Parathyroid adenoma (tissue), 2 donors: ENCODE results near the gene NAV3.

Experiments used
- H2AFZ ChIP-seq: fragments of 300-600 bp; sonication (generic); one replicate; pipeline ENCODE4 v1.7.0; 2017; ENCODE audit warnings: antibody characterized with exemption, mild to moderate bottlenecking
- H3K27ac ChIP-seq: fragments of 300-600 bp; sonication (generic); one replicate; pipeline ENCODE4 v1.7.0; 2017
- H3K27me3 ChIP-seq: fragments of 300-600 bp; sonication (generic); one replicate; pipeline ENCODE4 v1.7.0; 2017; ENCODE audit warnings: low read length; ENCODE audit not compliant: control insufficient read depth, insufficient read depth
- H3K36me3 ChIP-seq: fragments of 300-600 bp; sonication (generic); one replicate; pipeline ENCODE4 v1.7.0; 2017; ENCODE audit warnings: low read length; ENCODE audit not compliant: control insufficient read depth, insufficient read depth
- H3K4me1 ChIP-seq: fragments of 300-600 bp; sonication (generic); one replicate; pipeline ENCODE4 v1.7.0; 2017; ENCODE audit warnings: control low read depth
- H3K4me2 ChIP-seq: fragments of 300-600 bp; sonication (generic); one replicate; pipeline ENCODE4 v1.7.0; 2017; ENCODE audit warnings: low read length
- H3K4me3 ChIP-seq: fragments of 300-600 bp; sonication (generic); one replicate; pipeline ENCODE4 v1.7.0; 2017; ENCODE audit warnings: low read depth, low read length
- H3K79me2 ChIP-seq: fragments of 300-600 bp; sonication (generic); one replicate; pipeline ENCODE4 v1.7.0; 2017; ENCODE audit warnings: control low read depth
- H3K9ac ChIP-seq: fragments of 300-600 bp; sonication (generic); one replicate; pipeline ENCODE4 v1.7.0; 2017; ENCODE audit warnings: mild to moderate bottlenecking
- H3K9me3 ChIP-seq: fragments of 300-600 bp; sonication (generic); one replicate; pipeline ENCODE4 v1.7.0; 2017; ENCODE audit warnings: low read length; ENCODE audit not compliant: control insufficient read depth
- CTCF ChIP-seq: fragments of 300-600 bp; sonication (generic); IDR thresholded peaks from one replicate; pipeline ENCODE4 v1.7.0; 2017; ENCODE audit warnings: antibody characterized with exemption, mild to moderate bottlenecking
- donor health status: primary hyperparathyroidism.

The NAV3 gene

GRCh38 chr12:77940011-77940423 lies 109.3 kb downstream of the NAV3 start:
- Histone ChIP-seq H3K36me3 (no peaks in the 10 kb centered on the region), H3K4me3 (no peak overlapping the region), H3K9me3 (no peaks in the 10 kb centered on the region), H3K79me2 (no peaks in the 10 kb centered on the region), H3K27me3 (no peaks in the 10 kb centered on the region), H3K4me2 (no peak overlapping the region), H3K9ac (no peak overlapping the region), H3K27ac (peak overlapping the region; percentile 31), H2AFZ (peak overlapping the region; percentile 42), H3K4me1 (peaks cover 21% of the 10 kb centered on the region)
- TF ChIP-seq CTCF: no peak

- H3K79me2 ChIP-seq: no peaks in the 10 kb centered on the region
- no peaks in the 10 kb centered on the region for H3K27me3 ChIP-seq
- H3K4me3 ChIP-seq: no peak overlapping the region
- TF ChIP-seq CTCF: no peak
- peaks cover 21% of the 10 kb centered on the region for H3K4me1 ChIP-seq
- H3K9ac ChIP-seq: no peak overlapping the region
- no peaks in the 10 kb centered on the region for H3K9me3 ChIP-seq
- H3K36me3 ChIP-seq: no peaks in the 10 kb centered on the region
- H3K4me2 ChIP-seq: no peak overlapping the region
- H2AFZ ChIP-seq: peak overlapping the region; percentile 42
- peak overlapping the region; percentile 31 for H3K27ac ChIP-seq
Measured at GRCh38 chr12:77940567-77940966, 109.9 kb downstream of the NAV3 start.

- Histone ChIP-seq H3K9me3 (no peaks in the 10 kb centered on the region), H3K27me3 (no peaks in the 10 kb centered on the region), H3K4me3 (no peak overlapping the region), H3K36me3 (no peaks in the 10 kb centered on the region), H3K4me1 (peaks cover 21% of the 10 kb centered on the region), H3K79me2 (no peaks in the 10 kb centered on the region), H2AFZ (peak overlapping the region; percentile 22), H3K4me2 (no peak overlapping the region), H3K27ac (no peak overlapping the region), H3K9ac (no peak overlapping the region)
- TF ChIP-seq CTCF: no peak
Measured at GRCh38 chr12:77941401-77941800, 110.7 kb downstream of the NAV3 start.

- peaks cover 21% of the 10 kb centered on the region for H3K4me1 ChIP-seq
- H3K4me2 ChIP-seq: no peak overlapping the region
- no peaks in the 10 kb centered on the region for H3K79me2 ChIP-seq
- peak overlapping the region; percentile 26 for H2AFZ ChIP-seq
- no peaks in the 10 kb centered on the region for H3K36me3 ChIP-seq
- no peaks in the 10 kb centered on the region for H3K27me3 ChIP-seq
- H3K27ac ChIP-seq: no peak overlapping the region
- no peak overlapping the region for H3K9ac ChIP-seq
- H3K9me3 ChIP-seq: no peaks in the 10 kb centered on the region
- H3K4me3 ChIP-seq: no peak overlapping the region
- no peak for TF ChIP-seq CTCF
Measured at GRCh38 chr12:77943466-77943865, 112.8 kb downstream of the NAV3 start.

GRCh38 chr12:77946541-77947061 lies 115.9 kb downstream of the NAV3 start:
- no peak for TF ChIP-seq CTCF

More at GRCh38 chr12:77946541-77947061, 115.9 kb downstream of the NAV3 start:
- no peaks in the 10 kb centered on the region for H3K27me3 ChIP-seq
- no peaks in the 10 kb centered on the region for H3K9me3 ChIP-seq
- no peaks in the 10 kb centered on the region for H3K36me3 ChIP-seq
- H3K9ac ChIP-seq: no peak overlapping the region
- H2AFZ ChIP-seq: no peak overlapping the region
- no peak overlapping the region for H3K4me2 ChIP-seq
- H3K4me1 ChIP-seq: peaks cover 12% of the 10 kb centered on the region
- H3K79me2 ChIP-seq: no peaks in the 10 kb centered on the region
- H3K27ac ChIP-seq: no peak overlapping the region
- no peak overlapping the region for H3K4me3 ChIP-seq
